ENCODE results near the gene KRTAP29-1.
"Not testable (repeated sequence)": the region's sequence is repeated elsewhere in the genome, so short reads cannot be mapped to it uniquely, and the experiment has no call there.

KRTAP29-1 gene, protein sequence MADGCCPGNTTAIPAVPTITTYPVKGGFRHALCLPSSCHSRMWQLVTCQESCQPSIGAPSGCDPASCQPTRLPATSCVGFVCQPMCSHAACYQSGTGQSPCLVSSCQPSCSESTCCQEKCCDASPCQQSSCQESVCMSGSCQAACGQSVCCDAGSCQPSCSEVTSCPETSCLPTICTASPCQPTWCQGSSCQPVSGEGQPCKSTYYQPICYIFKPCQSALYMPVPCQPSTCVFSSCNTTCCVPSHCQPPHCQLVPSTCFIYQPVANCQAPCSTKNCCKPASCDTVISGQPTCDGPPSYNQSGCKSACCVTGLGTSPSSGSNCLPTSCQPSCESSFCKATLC

GRCh38 chr17:41301916-41302901 is at the start of gene KRTAP29-1:
KRTAP29-1 (minus strand) TSS chr17:41302851; CDS start chr17:41302851, 0 bp downstream.
- DNase-seq = no peak

DNA sequence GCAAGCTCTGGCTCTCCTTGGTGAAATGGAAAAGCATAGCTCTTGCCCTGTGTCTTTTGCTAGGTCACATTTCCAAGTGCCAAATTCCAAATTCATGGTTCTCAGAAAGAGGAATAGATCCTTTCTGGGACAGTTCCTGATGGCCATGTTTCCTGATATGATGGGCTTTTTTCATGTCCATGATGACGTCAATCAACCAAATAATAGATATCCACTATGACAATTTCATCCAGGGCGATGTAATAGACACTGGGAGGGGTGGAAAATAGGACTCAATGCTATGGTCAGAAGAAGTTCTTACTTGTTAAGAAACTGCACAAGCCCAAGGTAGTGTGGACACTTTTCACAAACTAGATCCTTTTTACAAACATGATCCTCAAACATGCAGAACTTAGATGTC is 48.5 kb upstream of the KRTAP29-1 start:
- DNase-seq = no peak

DNA sequence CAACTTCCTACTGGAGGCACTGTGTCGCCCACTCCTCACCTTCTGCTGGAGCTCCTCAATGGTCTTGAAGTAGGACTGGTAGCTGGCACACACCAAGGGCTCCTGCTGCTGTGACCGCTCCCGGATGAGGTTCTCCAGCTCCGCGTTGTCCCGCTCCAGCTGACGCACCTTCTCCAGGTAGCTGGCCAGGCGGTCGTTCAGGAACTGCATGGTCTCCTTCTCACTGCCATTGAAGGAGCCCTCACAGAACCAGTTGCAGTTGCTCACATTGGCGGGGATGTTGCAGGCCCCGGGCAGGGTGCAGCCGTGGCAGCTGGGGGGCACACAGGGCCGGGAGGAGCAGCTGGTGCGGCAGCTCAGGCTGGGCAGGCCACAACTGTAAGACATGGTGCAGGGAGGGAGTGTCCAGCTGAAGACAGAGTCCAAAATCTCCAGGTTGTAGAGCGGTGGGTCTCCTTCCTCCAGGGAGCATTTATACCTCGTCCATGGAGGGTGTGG is 47.8 kb upstream of the KRTAP29-1 start, which contains the start of gene KRT33A:
TSS of gene KRT33A (minus strand) at position 448 of the 498 bp plus-strand sequence. CDS start at position 387, 61 bp downstream.
- DNase-seq = not testable (repeated sequence)

DNA sequence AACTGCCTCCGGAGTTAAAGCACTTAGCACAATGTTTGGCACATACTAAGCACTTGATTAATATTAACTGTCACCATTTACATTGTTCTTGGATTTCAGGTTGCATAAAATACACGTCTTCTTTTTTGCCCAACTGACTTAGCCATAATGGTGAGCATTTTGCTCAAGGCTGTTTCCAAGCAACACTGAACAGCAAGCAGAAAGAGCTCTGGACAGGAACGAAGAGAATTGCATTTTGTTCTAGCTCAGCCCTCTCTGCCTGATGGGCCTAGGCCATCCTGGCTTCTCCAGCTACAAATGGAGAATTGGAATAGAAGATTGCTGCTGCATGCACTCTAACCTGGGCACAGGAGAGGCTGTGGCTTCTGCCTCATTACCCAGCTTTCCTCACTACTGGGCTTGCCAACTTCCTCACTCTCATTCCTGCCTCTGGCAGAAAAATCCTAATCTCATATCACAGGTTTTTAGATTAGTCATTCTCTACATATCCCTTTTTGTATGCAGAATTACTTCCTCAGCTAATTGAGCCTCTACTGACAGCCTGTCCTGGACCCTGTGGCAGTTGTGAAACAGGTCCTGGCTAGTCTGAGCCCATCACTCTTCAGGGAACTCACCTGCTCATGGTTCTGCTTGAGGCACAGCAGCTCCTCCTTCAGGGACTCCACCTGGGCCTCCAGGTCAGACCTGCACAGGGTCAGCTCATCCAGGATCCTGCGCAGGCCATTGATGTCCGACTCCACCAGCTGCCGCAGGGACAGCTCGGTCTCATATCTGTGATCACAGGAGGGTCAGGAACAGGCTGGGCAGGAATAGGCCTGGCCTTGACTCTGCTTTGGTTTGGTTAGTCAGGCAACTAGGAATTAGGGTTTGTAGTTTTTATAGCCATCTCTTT is 45.5 kb upstream of the KRTAP29-1 start:
- DNase-seq = no peak

GRCh38 chr17:41346421-41346820 is 43.8 kb upstream of the KRTAP29-1 start:
- not testable (repeated sequence) for DNase-seq

DNA sequence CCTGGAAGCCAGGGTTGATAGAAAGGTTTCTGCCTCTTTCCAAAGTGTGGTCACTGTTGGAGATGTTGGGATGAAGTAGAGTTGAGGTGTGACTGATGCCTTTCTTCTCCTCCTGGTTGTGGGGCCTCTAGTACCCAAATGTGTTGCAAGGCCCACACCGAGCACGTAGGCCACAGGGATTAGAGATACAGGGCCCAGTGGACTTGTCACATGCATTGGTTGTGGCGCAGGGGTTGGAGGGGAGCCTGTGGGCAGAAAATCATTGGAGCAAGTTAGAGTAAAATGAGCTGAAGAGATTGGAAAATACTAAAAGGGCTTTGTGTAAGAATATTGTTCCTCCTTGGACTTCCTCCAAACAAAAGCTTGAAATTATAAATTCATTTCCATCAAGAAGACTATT is 43.3 kb upstream of the KRTAP29-1 start:
- DNase-seq = no peak

GRCh38 chr17:41343029-41343428 is 40.4 kb upstream of the KRTAP29-1 start:
- DNase-seq = no peak

- no peak for DNase-seq
These were observed 38.5 kb upstream of the KRTAP29-1 start for GRCh38 chr17:41340934-41341861.

GRCh38 chr17:41340494-41340893 is 37.8 kb upstream of the KRTAP29-1 start:
- DNase-seq = peak in 1 of 3 experiments; percentile 41

GRCh38 chr17:41339571-41340172 is 37.0 kb upstream of the KRTAP29-1 start:
- DNase-seq = no peak

DNA sequence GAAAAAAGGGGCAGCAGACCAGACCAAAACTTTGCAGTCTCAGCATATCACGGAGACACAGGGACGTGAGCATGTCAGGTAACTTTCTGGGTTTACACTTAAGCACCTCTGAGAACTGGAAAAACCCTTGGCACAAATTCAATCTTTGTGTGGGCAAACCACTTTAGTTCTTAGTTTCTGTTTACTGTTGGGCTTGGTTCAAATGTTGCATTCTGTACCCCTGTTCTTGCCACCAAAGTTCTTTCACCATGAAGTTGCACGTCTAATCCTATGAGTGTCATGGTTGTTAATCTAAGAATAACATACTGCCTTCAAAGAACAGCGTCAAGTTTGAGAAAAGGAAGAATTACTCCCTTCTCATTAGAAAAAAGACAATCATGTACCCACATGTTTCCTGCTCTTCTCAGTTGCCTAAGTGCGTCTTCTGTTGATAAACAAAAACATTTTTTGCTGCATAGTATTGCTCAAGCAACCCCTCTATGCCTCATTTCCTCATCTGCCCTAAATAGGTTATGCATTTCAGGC is 36.4 kb upstream of the KRTAP29-1 start:
- DNase-seq = no peak

GRCh38 chr17:41335747-41336146 is 33.1 kb upstream of the KRTAP29-1 start:
- no peak for DNase-seq

DNA sequence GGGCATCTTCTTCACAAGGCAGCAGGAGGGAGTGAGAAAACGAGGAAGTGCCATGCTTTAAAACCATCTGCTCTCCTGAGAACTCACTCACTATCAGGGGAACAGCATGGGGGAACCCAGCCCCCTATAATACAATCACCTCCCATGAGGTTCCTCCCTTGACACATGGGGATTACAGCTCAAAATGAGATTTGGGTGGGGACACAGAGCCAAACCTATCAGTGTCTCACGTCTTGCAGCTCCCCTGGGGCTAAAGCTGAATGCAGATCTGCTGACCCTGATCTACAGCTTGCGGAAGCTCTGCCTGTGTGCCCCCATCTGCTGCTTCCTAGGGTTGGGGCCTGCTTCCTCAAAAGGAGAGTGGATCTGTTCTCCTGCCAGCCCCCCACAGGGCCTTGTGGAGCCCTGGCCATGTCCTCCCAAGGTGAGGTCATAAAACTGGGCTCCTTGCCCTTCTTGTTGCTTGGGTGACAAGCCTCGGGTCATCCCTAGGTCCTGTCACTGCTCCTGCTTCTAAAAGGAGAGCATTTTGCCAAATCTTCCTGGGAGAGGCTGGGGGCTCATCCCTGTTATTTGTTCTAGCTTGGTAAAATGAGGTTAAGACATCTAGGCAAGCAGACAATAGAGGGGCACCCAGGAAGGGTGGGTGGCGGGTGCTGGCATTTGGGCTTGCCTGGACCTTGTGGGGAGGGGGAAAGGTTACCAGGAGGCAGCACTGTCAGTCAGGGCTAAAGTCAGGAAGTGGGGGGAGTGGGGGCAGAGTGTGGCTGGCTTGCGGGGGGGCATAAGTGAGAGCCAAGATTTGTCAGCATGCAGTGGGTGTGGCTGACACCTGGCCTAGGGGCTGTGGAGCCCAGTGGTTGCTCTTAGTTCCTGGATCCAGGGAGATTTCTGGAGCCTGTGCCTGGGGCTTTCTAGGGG is 32.0 kb upstream of the KRTAP29-1 start:
- DNase-seq = no peak

GRCh38 chr17:41333836-41334235 is 31.2 kb upstream of the KRTAP29-1 start:
- no peak for DNase-seq

DNA sequence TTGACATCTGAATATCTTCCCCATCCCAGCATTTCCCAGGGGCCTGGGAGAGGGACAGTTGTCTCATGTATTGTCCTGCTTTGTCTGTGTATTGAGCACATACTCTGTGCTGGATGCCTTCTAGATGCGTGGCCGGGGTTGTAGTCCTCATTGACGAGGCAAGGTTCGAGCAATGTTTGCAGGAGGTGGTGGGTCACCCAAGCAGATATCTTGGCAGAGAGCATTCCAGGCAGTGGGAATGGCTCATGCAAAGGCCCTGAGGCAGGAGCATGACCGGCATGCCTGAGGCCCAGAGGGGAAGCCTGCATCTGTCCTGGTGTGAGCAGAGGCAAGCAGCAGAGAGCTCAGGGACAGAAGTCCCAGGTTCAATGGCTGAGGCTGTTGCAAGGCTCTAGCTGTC is 30.4 kb upstream of the KRTAP29-1 start:
- no peak for DNase-seq

GRCh38 chr17:41332239-41332638 is 29.6 kb upstream of the KRTAP29-1 start:
- DNase-seq = no peak

DNA sequence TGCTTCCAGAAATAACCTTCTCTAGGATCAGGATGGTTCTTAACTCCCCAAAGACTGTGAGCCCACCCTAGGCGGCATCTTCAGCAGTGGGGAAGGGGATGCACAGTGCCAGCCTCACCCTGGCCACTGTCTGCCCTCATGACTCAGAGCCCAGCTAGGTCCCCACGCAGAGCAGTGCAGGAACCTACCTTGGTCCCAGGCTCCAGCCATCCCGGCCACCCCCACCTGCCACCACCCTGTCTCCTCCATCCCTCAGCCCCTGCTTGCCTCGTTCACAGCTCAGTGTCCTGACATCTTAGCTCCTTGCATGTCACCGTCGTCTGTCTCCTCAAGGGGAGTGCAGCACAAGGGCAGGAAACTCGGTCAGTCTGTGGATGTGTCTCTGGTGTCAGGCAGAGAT is 29.0 kb upstream of the KRTAP29-1 start:
- DNase-seq = no peak

GRCh38 chr17:41329279-41329948 is 26.8 kb upstream of the KRTAP29-1 start:
- peak; percentile 27 to 75 (median 51) for DNase-seq

- no peak for DNase-seq
These were observed 25.6 kb upstream of the KRTAP29-1 start for GRCh38 chr17:41328207-41328606.

Data from NCI-H1417 (cell line).